H1 (cell line): Measurements from ENCODE around the gene DNAAF5.

Experiments used
- GABPA ChIP-seq: IDR thresholded peaks from 2 replicates; pipeline ENCODE4 v1.6.1; 2011; ENCODE audit warnings: mild to moderate bottlenecking, low read length, moderate library complexity, borderline replicate concordance; ENCODE audit not compliant: insufficient read depth
- MAFK ChIP-seq: IDR thresholded peaks from 2 replicates; pipeline ENCODE4 v1.6.1; 2012; ENCODE audit warnings: low read depth, mild to moderate bottlenecking, improper control_type of control experiment, low read length

DNA sequence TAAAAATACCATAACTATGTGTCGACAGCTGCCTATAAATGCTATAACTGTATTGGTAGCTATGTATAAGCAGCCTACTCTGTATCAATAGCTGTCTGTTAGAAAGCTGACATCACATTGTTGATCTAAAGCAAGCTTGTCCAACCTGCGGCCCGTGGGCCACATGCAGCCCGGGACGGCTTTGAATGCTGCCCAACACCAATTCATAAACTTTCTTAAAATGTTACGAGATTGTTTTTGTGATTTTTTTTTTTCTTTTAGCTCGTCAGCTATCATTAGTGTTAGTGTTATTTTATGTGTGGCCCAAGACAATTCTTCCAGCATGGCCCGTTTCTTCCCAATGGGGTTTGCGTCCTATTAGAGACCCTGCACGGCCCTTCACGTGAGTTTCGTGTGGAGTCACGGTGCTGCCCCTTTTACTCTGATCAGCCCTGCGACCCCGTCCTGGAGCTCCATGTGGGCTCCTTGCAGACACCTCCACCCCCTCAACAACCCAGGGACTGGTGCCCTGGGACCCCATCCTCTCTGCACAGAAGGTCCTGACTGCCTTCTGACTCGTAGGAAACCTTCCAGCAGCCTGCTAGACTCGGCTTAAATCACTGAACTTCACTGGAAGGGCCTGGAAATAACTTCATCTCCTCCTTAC, 5.1 kb downstream of the DNAAF5 start:
- TF ChIP-seq GABPA (no peak), MAFK (no peak)
